H1 (cell line): ENCODE data around the gene TMEM82. TPM values are rescaled to one million over a fixed set of nuclear protein-coding genes. Genes with fewer than 3 reads are reported as not detected.

Experiments used
- CTCF ChIA-PET: fragments of 300-600 bp; sonication (Branson Sonifier 250); formaldehyde crosslinking; loops from one replicate; lab custom pipeline; 2021; ENCODE audit not compliant: partially characterized antibody; lab: Charles Lee
- POLR2A ChIA-PET: fragments of 300-600 bp; sonication (Branson Sonifier 250); formaldehyde crosslinking; loops from one replicate; lab custom pipeline; 2021; ENCODE audit warnings: inconsistent platforms; ENCODE audit not compliant: partially characterized antibody; lab: Charles Lee
- DNase-seq, 2 experiments: peaks; one replicate each; pipeline versions ENCODE4 v3.0.0 to v3.0.0-alpha.2; 2010 to 2022; ENCODE audit warnings: low spot score in 2 of 2, low read depth in 1 of 2, mixed read lengths in 1 of 2
- FAIRE-seq: peaks from 2 replicates; lab custom pipeline; 2011; peaks lifted over from hg19 to GRCh38; lab: Jason Lieb, UNC
- H2AFZ ChIP-seq: 2 replicates; pipeline ENCODE4 v1.8.1; 2012; ENCODE audit warnings: low read length, inconsistent platforms
- H2AK5ac ChIP-seq: 2 replicates; pipeline ENCODE4 v1.6.1; 2013; ENCODE audit warnings: low read depth, low read length
- H2BK120ac ChIP-seq: replicated peaks from 2 replicates; pipeline ENCODE3; 2013; ENCODE audit warnings: low read depth, low read length, inconsistent platforms
- H2BK12ac ChIP-seq: 2 replicates; pipeline ENCODE4 v1.6.1; 2013; ENCODE audit warnings: low read depth, low read length
- H2BK15ac ChIP-seq: 2 replicates; pipeline ENCODE4 v1.6.1; 2013; ENCODE audit warnings: low read length
- H2BK20ac ChIP-seq: 2 replicates; pipeline ENCODE4 v1.6.1; 2013; ENCODE audit warnings: low read length
- H2BK5ac ChIP-seq: 2 replicates; pipeline ENCODE4 v1.6.1; 2013; ENCODE audit warnings: low read depth, low read length
- H3K14ac ChIP-seq: 2 replicates; pipeline ENCODE4 v1.6.1; 2013; ENCODE audit warnings: inconsistent platforms; ENCODE audit not compliant: insufficient read length
- H3K18ac ChIP-seq: 2 replicates; pipeline ENCODE4 v1.6.1; 2013; ENCODE audit warnings: low read length; ENCODE audit errors: extremely low read depth
- H3K23ac ChIP-seq: 2 replicates; pipeline ENCODE4 v1.6.1; 2013; ENCODE audit warnings: inconsistent platforms; ENCODE audit not compliant: insufficient read length
- H3K23me2 ChIP-seq: 2 replicates; pipeline ENCODE4 v1.6.1; 2013; ENCODE audit warnings: low read depth, low read length
- H3K27ac ChIP-seq: 2 replicates; pipeline ENCODE4 v1.6.1; 2011; ENCODE audit warnings: low read depth, low read length, inconsistent platforms
- H3K27me3 ChIP-seq, 4 experiments: replicated peaks in 1 of 4; 1 replicate in 1 of 4; 2 replicates in 3 of 4; pipeline versions ENCODE4 v1.6.1 to v1.8.1; 2011 to 2013; ENCODE audit warnings: low read length in 3 of 4, mild to moderate bottlenecking in 3 of 4, inconsistent platforms in 2 of 4, mixed read lengths in 2 of 4, moderate library complexity in 1 of 4; ENCODE audit not compliant: control insufficient read depth in 3 of 4, insufficient read depth in 3 of 4; ENCODE audit errors: extremely low read depth in 1 of 4
- H3K36me3 ChIP-seq, 4 experiments: 2 replicates each; pipeline versions ENCODE4 v1.6.1 to v1.8.1; 2011 to 2013; ENCODE audit warnings: mild to moderate bottlenecking in 4 of 4, low read length in 3 of 4, moderate library complexity in 2 of 4, control low read depth in 1 of 4, inconsistent platforms in 1 of 4; ENCODE audit not compliant: insufficient read depth in 4 of 4, control insufficient read depth in 2 of 4
- H3K4ac ChIP-seq: replicated peaks from 2 replicates; pipeline ENCODE3; 2013; ENCODE audit warnings: low read length, low read depth, mixed read lengths, inconsistent platforms; ENCODE audit not compliant: insufficient read length
- H3K4me1 ChIP-seq, 4 experiments: replicated peaks in 1 of 4; 1 replicate in 1 of 4; 2 replicates in 3 of 4; pipeline versions ENCODE4 v1.6.1 to v1.8.1; 2011 to 2013; ENCODE audit warnings: low read length in 3 of 4, inconsistent platforms in 2 of 4, mixed read lengths in 1 of 4; ENCODE audit not compliant: insufficient read depth in 4 of 4, control insufficient read depth in 3 of 4
- H3K4me2 ChIP-seq, 2 experiments: 2 replicates each; pipeline versions ENCODE4 v1.6.1 to v1.8.1; 2011 to 2013; ENCODE audit warnings: low read depth in 2 of 2, low read length in 2 of 2, control low read depth in 1 of 2, inconsistent platforms in 1 of 2, mild to moderate bottlenecking in 1 of 2; ENCODE audit not compliant: insufficient read depth in 1 of 2
- H3K4me3 ChIP-seq, 4 experiments: fragments of 200-600, 300-600 bp in 1 of 4; sonication (generic), shearing (Covaris generic), sonication (Bioruptor Twin) in 1 of 4; 2 replicates each; pipeline versions ENCODE4 v1.5.1 to v1.8.1; 2011 to 2016; ENCODE audit warnings: low read length in 4 of 4, low read depth in 3 of 4, control low read depth in 2 of 4, inconsistent platforms in 2 of 4, mild to moderate bottlenecking in 2 of 4, mixed read lengths in 1 of 4, moderate library complexity in 1 of 4; ENCODE audit not compliant: insufficient read depth in 2 of 4; ENCODE audit errors: extremely low read depth in 1 of 4
- H3K56ac ChIP-seq: replicated peaks from 2 replicates; pipeline ENCODE3; 2013; ENCODE audit warnings: low read depth, mild to moderate bottlenecking, mixed read lengths, low read length, inconsistent platforms; ENCODE audit not compliant: insufficient read length
- H3K79me1 ChIP-seq: 2 replicates; pipeline ENCODE4 v1.6.1; 2013; ENCODE audit warnings: low read depth, low read length, control low read depth
- H3K79me2 ChIP-seq, 2 experiments: 2 replicates each; pipeline versions ENCODE4 v1.6.1 to v1.8.1; 2012 to 2013; ENCODE audit warnings: low read length in 2 of 2, mild to moderate bottlenecking in 2 of 2, inconsistent platforms in 1 of 2; ENCODE audit not compliant: insufficient read depth in 2 of 2, control insufficient read depth in 1 of 2
- H3K9ac ChIP-seq, 4 experiments: replicated peaks in 1 of 4; 1 replicate in 1 of 4; 2 replicates in 3 of 4; pipeline versions ENCODE4 v1.6.1 to v1.8.1; 2011 to 2013; ENCODE audit warnings: low read depth in 3 of 4, low read length in 3 of 4, control low read depth in 2 of 4, mild to moderate bottlenecking in 2 of 4, moderate library complexity in 2 of 4, inconsistent platforms in 1 of 4; ENCODE audit errors: extremely low read depth in 1 of 4
- H3K9me3 ChIP-seq, 2 experiments: 2 replicates each; pipeline versions ENCODE4 v1.6.1 to v1.8.1; 2012 to 2013; ENCODE audit warnings: mild to moderate bottlenecking in 2 of 2, moderate library complexity in 2 of 2, control low read depth in 1 of 2, inconsistent platforms in 1 of 2, low read depth in 1 of 2, low read length in 1 of 2, mixed read lengths in 1 of 2; ENCODE audit not compliant: insufficient read depth in 2 of 2
- H4K20me1 ChIP-seq, 2 experiments: replicated peaks in 1 of 2; 2 replicates each; pipeline versions ENCODE3 to v1.8.1; 2011 to 2013; ENCODE audit warnings: inconsistent platforms in 2 of 2, low read length in 2 of 2, mild to moderate bottlenecking in 1 of 2; ENCODE audit not compliant: insufficient read depth in 2 of 2, control insufficient read depth in 1 of 2
- H4K5ac ChIP-seq: 2 replicates; pipeline ENCODE4 v1.6.1; 2013; ENCODE audit warnings: low read length, low read depth, mixed read lengths, inconsistent platforms; ENCODE audit not compliant: insufficient read length
- H4K8ac ChIP-seq: 2 replicates; pipeline ENCODE4 v1.8.0; 2013; ENCODE audit warnings: mild to moderate bottlenecking, moderate library complexity, low read length, inconsistent platforms; ENCODE audit not compliant: insufficient read depth; ENCODE audit errors: extremely low read depth
- H4K91ac ChIP-seq: replicated peaks from 2 replicates; pipeline ENCODE3; 2013; ENCODE audit warnings: low read length, mixed read lengths, inconsistent platforms; ENCODE audit not compliant: insufficient read length
- EZH2 ChIP-seq: fragments of 200-600 bp; sonication (generic); IDR thresholded peaks from 2 replicates; pipeline ENCODE4 v1.7.1; 2012; ENCODE audit warnings: low read depth, mild to moderate bottlenecking, moderate library complexity, low read length, inconsistent platforms; ENCODE audit not compliant: severe bottlenecking
- HDAC2 ChIP-seq, 2 experiments: fragments of 300-600 bp in 1 of 2; sonication (generic) in 1 of 2; IDR thresholded peaks; 2 replicates each; pipeline ENCODE4 v1.6.1; 2011 to 2012; ENCODE audit warnings: low read depth in 2 of 2, low read length in 2 of 2, mild to moderate bottlenecking in 2 of 2, moderate library complexity in 2 of 2, borderline replicate concordance in 1 of 2, inconsistent platforms in 1 of 2
- JUN ChIP-seq: IDR thresholded peaks from 2 replicates; pipeline ENCODE4 v1.6.1; 2011; ENCODE audit warnings: low read depth, mild to moderate bottlenecking, improper control_type of control experiment, low read length
- RAD21 ChIP-seq, 2 experiments: IDR thresholded peaks in 1 of 2; conservative IDR thresholded peaks in 1 of 2; 2 replicates each; pipeline ENCODE4 v1.6.1; 2011; ENCODE audit warnings: low read depth in 2 of 2, low read length in 2 of 2, improper control_type of control experiment in 1 of 2, inconsistent platforms in 1 of 2, mild to moderate bottlenecking in 1 of 2, moderate library complexity in 1 of 2
- SAP30 ChIP-seq: fragments of 300-600 bp; sonication (generic); IDR thresholded peaks from 2 replicates; pipeline ENCODE4 v1.7.1; 2012; ENCODE audit warnings: low read length, moderate library complexity, mild to moderate bottlenecking, inconsistent platforms; ENCODE audit not compliant: insufficient read depth, insufficient replicate concordance
- WGBS, 2 experiments: shearing (Covaris generic) in 1 of 2; methylation state at CpG; one replicate each; pipeline versions ENCODE4 v1.1.6 to v1.1.7; 2013 to 2015; ENCODE audit warnings: low lambda C conversion rate in 2 of 2, mixed read lengths in 2 of 2, inconsistent platforms in 1 of 2, low coverage in 1 of 2, missing lambda C conversion rate in 1 of 2; ENCODE audit not compliant: insufficient replicate concordance in 2 of 2, insufficient coverage in 1 of 2, insufficient read length in 1 of 2; ENCODE audit errors: extremely low coverage in 1 of 2, missing lambda C conversion rate in 1 of 2; 5-methylcytosine and 5-hydroxymethylcytosine counted together
- polyA plus RNA-seq, 7 experiments: library from polyadenylated mRNA; depleted of rRNA in 3 of 7; stranded (reverse) in 5 of 7; unstranded in 2 of 7; fragments of >200 nt in 5 of 7; fragments of 200-250 nt in 2 of 7; gene quantifications; 1 replicate in 5 of 7; 2 replicates in 1 of 7; 4 replicates in 1 of 7; pipeline versions ENCODE4 v1.2.1 to v1.2.3, GENCODE V29; 2011 to 2013; ENCODE audit warnings: missing spikeins in 2 of 7, mixed read lengths in 2 of 7
- total RNA-seq: library from RNA; stranded (reverse); fragmentation: NEBNext Ultra II Directional; extraction: Animal tissue kit (Norgen Biotek cat#: 25700); gene quantifications from 2 replicates; pipeline ENCODE4 v1.2.1, GENCODE V29; 2021
- TF ChIP-seq, protein P1 (sequence below): IDR thresholded peaks from 2 replicates; pipeline ENCODE4 v1.6.1; 2011; ENCODE audit warnings: low read length, improper control_type of control experiment

The TMEM82 gene
- total and polyA plus RNA-seq, 2 of the 8 experiments (the other 6 are each of a cell fraction or from before 2014, with no cell fraction given): 0.32 to 2.1 TPM

DNA sequence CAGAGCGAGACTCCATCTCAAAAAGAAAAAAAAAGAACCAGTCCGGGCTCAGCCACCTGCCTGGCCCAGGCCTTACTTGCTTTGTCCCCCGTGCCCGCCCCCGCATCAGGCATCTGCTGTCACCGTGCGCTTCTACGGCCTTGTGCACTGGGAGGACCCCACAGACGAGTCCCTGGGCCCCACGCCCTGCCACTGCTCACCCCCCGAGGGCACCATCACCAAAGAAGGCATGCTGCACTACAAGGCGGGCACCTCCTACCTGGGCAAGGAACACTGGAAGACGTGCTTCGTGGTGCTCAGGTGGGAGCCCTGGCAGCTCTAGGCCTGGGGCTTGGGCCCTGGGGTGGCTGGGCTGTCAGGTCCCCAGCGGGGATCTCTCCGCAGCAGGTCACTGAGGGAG lies 11.9 kb upstream of the TMEM82 start:
- H4K8ac ChIP-seq: no peak overlapping the region
- TF ChIP-seq JUN: no peak
- TF ChIP-seq, protein P1, sequence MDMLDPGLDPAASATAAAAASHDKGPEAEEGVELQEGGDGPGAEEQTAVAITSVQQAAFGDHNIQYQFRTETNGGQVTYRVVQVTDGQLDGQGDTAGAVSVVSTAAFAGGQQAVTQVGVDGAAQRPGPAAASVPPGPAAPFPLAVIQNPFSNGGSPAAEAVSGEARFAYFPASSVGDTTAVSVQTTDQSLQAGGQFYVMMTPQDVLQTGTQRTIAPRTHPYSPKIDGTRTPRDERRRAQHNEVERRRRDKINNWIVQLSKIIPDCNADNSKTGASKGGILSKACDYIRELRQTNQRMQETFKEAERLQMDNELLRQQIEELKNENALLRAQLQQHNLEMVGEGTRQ: no peak
- no peak for TF ChIP-seq RAD21 (IDR thresholded peaks at IDR 0.05 in 1 of 2, conservative IDR thresholded peaks at IDR 0.05 in 1 of 2; ENCODE audit: low read depth in 2 of 2, low read length in 2 of 2)
- TF ChIP-seq EZH2: no peak
- no peak for TF ChIP-seq HDAC2 (IDR thresholded peaks at IDR 0.05; ENCODE audit: borderline replicate concordance in 1 of 2, low read depth in 2 of 2, low read length in 2 of 2)
- TF ChIP-seq SAP30: no peak
- no peak overlapping the region for H3K56ac ChIP-seq
- ChIA-PET POLR2A (no interaction called here), CTCF (interaction anchor here (2.9 to 5.4 kb wide), 2 partner anchors 10 kb away, joined by 15 to 35 read pairs; partner anchors contain the start of gene TMEM82)
- H2BK12ac ChIP-seq: no peak overlapping the region
- H4K5ac ChIP-seq: no peak overlapping the region
- no peaks in the 10 kb centered on the region for H3K23me2 ChIP-seq
- no peak overlapping the region for H3K27ac ChIP-seq
- H3K4me3 ChIP-seq: no peak overlapping the region
- no peak overlapping the region for H2BK15ac ChIP-seq
- no peak overlapping the region for H4K91ac ChIP-seq
- no peaks in the 10 kb centered on the region for H3K9me3 ChIP-seq
- H3K14ac ChIP-seq: no peak overlapping the region
- no peak overlapping the region for H2BK120ac ChIP-seq
- no peak overlapping the region for H3K18ac ChIP-seq
- no peak overlapping the region for H2BK20ac ChIP-seq
- H3K79me1 ChIP-seq: no peaks in the 10 kb centered on the region
- peaks cover 2 to 6% of the 10 kb centered on the region in 2 experiments for H4K20me1 ChIP-seq
- no peaks in the 10 kb centered on the region; a peak in 1 of 7 replicates for H3K4me1 ChIP-seq
- no peak overlapping the region for H2AFZ ChIP-seq
- peaks cover 7 to 28% (median 14%) of the 10 kb centered on the region in 4 experiments; a peak in 6 of 8 replicates for H3K36me3 ChIP-seq
- no peak overlapping the region for H2BK5ac ChIP-seq
- H3K4me2 ChIP-seq: no peak overlapping the region
- H3K79me2 ChIP-seq: no peaks in the 10 kb centered on the region
- DNase-seq: no peak
- no peak overlapping the region for H3K4ac ChIP-seq
- no peaks in the 10 kb centered on the region for H3K27me3 ChIP-seq
- H3K9ac ChIP-seq: no peak overlapping the region
- H3K23ac ChIP-seq: no peak overlapping the region
- no peak overlapping the region for H2AK5ac ChIP-seq
- WGBS, 2 experiments: 89% methylated on average over 11 of the region's 16 CpGs; no CpG with 5 or more reads in 1 of the 2 experiments
- no peak for FAIRE-seq
